HepG2 (cell line): ENCODE results near the gene PLSCR3. TPM values are rescaled to one million over a fixed set of nuclear protein-coding genes. Genes with fewer than 3 reads are reported as not detected.

ENCODE experiments used
- ARNTL ChIP-seq: sonication (generic); formaldehyde crosslinking; IDR thresholded peaks from 2 replicates; pipeline ENCODE4 v1.4.0; 2020; ENCODE audit warnings: mild to moderate bottlenecking, missing genetic modification reagents
- EEA1 ChIP-seq: sonication (generic); formaldehyde crosslinking; IDR thresholded peaks from 2 replicates; pipeline ENCODE4 v1.5.1; 2020; ENCODE audit warnings: mild to moderate bottlenecking, missing genetic modification reagents, borderline replicate concordance
- EP300 ChIP-seq, 3 experiments: sonication (generic) in 1 of 3; formaldehyde crosslinking in 1 of 3; IDR thresholded peaks; 2 replicates each; pipeline versions ENCODE4 v1.5.1 to v1.6.1; 2011 to 2020; ENCODE audit warnings: low read depth in 2 of 3, low read length in 2 of 3, borderline replicate concordance in 1 of 3, improper control_type of control experiment in 1 of 3, mild to moderate bottlenecking in 1 of 3, missing genetic modification reagents in 1 of 3, moderate library complexity in 1 of 3
- HOXA7 ChIP-seq: sonication (generic); formaldehyde crosslinking; IDR thresholded peaks from 2 replicates; pipeline ENCODE4 v1.8.1; 2022; ENCODE audit warnings: mild to moderate bottlenecking, missing genetic modification reagents, moderate library complexity
- KMT2A ChIP-seq: sonication (generic); formaldehyde crosslinking; IDR thresholded peaks from 2 replicates; pipeline ENCODE4 v1.4.0; 2020; ENCODE audit warnings: missing genetic modification reagents
- PAWR ChIP-seq: sonication (generic); formaldehyde crosslinking; IDR thresholded peaks from 2 replicates; pipeline ENCODE4 v1.4.0; 2020; ENCODE audit warnings: missing genetic modification reagents, mild to moderate bottlenecking, borderline replicate concordance
- RBM22 ChIP-seq: fragments of 200-400 bp; formaldehyde crosslinking; optimal IDR thresholded peaks from 2 replicates; pipeline ENCODE3; 2017; ENCODE audit warnings: mild to moderate bottlenecking, low read length, moderate library complexity
- SP5 ChIP-seq: IDR thresholded peaks from 2 replicates; pipeline ENCODE4 v1.6.1; 2016; ENCODE audit warnings: low read depth, borderline replicate concordance
- TAF1 ChIP-seq: sonication (generic); formaldehyde crosslinking; IDR thresholded peaks from 2 replicates; pipeline ENCODE4 v1.4.0; 2020; ENCODE audit warnings: missing genetic modification reagents
- ZFP36L2 ChIP-seq: sonication (generic); formaldehyde crosslinking; IDR thresholded peaks from 2 replicates; pipeline ENCODE4 v1.4.0; 2020; ENCODE audit warnings: missing genetic modification reagents
- ZHX2 ChIP-seq, 2 experiments: sonication (generic) in 1 of 2; formaldehyde crosslinking in 1 of 2; IDR thresholded peaks; 2 replicates each; pipeline versions ENCODE4 v1.6.1 to v1.9.0; 2014 to 2022; ENCODE audit warnings: antibody characterized with exemption in 1 of 2, borderline replicate concordance in 1 of 2, inconsistent platforms in 1 of 2, low read depth in 1 of 2, missing genetic modification reagents in 1 of 2
- ZIK1 ChIP-seq: sonication (generic); formaldehyde crosslinking; IDR thresholded peaks from 2 replicates; pipeline ENCODE4 v1.5.0; 2020; ENCODE audit warnings: mild to moderate bottlenecking, low read depth, missing genetic modification reagents, borderline replicate concordance
- ZNF160 ChIP-seq: sonication (generic); formaldehyde crosslinking; IDR thresholded peaks from 2 replicates; pipeline ENCODE4 v1.8.0; 2022; ENCODE audit warnings: mild to moderate bottlenecking, inconsistent platforms, missing genetic modification reagents
- ZNF232 ChIP-seq: sonication (generic); formaldehyde crosslinking; IDR thresholded peaks from 2 replicates; pipeline ENCODE4 v1.4.0; 2020; ENCODE audit warnings: missing genetic modification reagents, borderline replicate concordance
- ZNF547 ChIP-seq: sonication (generic); formaldehyde crosslinking; IDR thresholded peaks from 2 replicates; pipeline ENCODE4 v1.5.1; 2020; ENCODE audit warnings: mild to moderate bottlenecking, missing genetic modification reagents
- ZNF816 ChIP-seq: sonication (generic); formaldehyde crosslinking; IDR thresholded peaks from 2 replicates; pipeline ENCODE4 v1.8.0; 2022; ENCODE audit warnings: missing genetic modification reagents, mild to moderate bottlenecking, borderline replicate concordance
- ZZZ3 ChIP-seq: sonication (generic); formaldehyde crosslinking; IDR thresholded peaks from 2 replicates; pipeline ENCODE4 v1.4.0; 2020; ENCODE audit warnings: missing genetic modification reagents, mild to moderate bottlenecking, borderline replicate concordance
- polyA plus RNA-seq, 8 experiments: library from polyadenylated mRNA; depleted of rRNA in 3 of 8; stranded (reverse) in 7 of 8; unstranded in 1 of 8; fragments of >200 nt; fragmentation: Illumina TruSeq in 4 of 8; extraction: Trizol in 4 of 8; gene quantifications; 2 replicates each; pipeline versions ENCODE4 v1.2.1 to v1.2.3, GENCODE V29; 2011 to 2016; ENCODE audit warnings: low read depth in 4 of 8, missing spikeins in 1 of 8, mixed read lengths in 1 of 8; ENCODE audit not compliant: insufficient read depth in 1 of 8
- total RNA-seq, 5 experiments: library from RNA; depleted of rRNA; stranded (reverse); fragments of >200 nt; fragmentation: Illumina TruSeq; extraction: Trizol; gene quantifications; 2 replicates each; pipeline ENCODE4 v1.2.3, GENCODE V29; 2016; ENCODE audit warnings: low read depth in 1 of 5
- TF ChIP-seq, protein P1 (sequence below): sonication (generic); formaldehyde crosslinking; IDR thresholded peaks from 2 replicates; pipeline ENCODE4 v1.5.0; 2020; ENCODE audit warnings: missing genetic modification reagents
- TF ChIP-seq, protein P2 (sequence below): sonication (generic); formaldehyde crosslinking; IDR thresholded peaks from 2 replicates; pipeline ENCODE4 v1.9.0; 2021; ENCODE audit warnings: missing genetic modification reagents, borderline replicate concordance

PLSCR3 gene
- total and polyA plus RNA-seq, 2 of the 13 experiments (the other 11 are each of a cell fraction or from before 2014, with no cell fraction given): 5.6 to 6.2 TPM

- no peak for TF ChIP-seq ZHX2 (IDR thresholded peaks at IDR 0.05; ENCODE audit: low read depth)
- TF ChIP-seq ZHX2 (CRISPR knock-in tag; IDR thresholded peaks at IDR 0.05; ENCODE audit: borderline replicate concordance): peak; percentile 55; the same call in 1 of the 2 replicates
- TF ChIP-seq SP5 (CRISPR knock-in tag): peak; percentile 76
- TF ChIP-seq TAF1 (CRISPR knock-in tag): peak; percentile 50; the same call in 1 of the 2 replicates
- no peak for TF ChIP-seq ZIK1 (CRISPR knock-in tag)
- TF ChIP-seq, protein P1, sequence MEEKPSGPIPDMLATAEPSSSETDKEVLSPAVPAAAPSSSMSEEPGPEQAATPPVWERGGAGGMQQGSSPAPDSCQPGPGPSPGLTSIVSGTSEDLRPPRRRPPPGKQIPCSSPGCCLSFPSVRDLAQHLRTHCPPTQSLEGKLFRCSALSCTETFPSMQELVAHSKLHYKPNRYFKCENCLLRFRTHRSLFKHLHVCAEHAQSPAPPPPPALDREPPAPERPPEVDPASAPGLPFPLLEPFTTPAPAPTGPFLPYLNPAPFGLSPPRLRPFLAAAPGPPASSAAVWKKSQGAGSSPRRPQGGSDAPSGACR (CRISPR knock-in tag): no peak
- TF ChIP-seq PAWR (CRISPR knock-in tag): no peak
- TF ChIP-seq ARNTL (CRISPR knock-in tag): no peak
- no peak for TF ChIP-seq HOXA7 (CRISPR knock-in tag)
- TF ChIP-seq ZFP36L2 (CRISPR knock-in tag): no peak
- TF ChIP-seq EP300 (IDR thresholded peaks at IDR 0.05; ENCODE audit: low read depth in 2 of 2, low read length in 2 of 2): no peak
- TF ChIP-seq EP300 (CRISPR knock-in tag; IDR thresholded peaks at IDR 0.05; ENCODE audit: borderline replicate concordance): no peak; the same call in 1 of the 2 replicates
- peak; percentile 73; the same call in 1 of the 2 replicates for TF ChIP-seq ZNF547 (CRISPR knock-in tag)
- TF ChIP-seq ZNF160 (CRISPR knock-in tag): no peak; the same call in 1 of the 2 replicates
- no peak; the same call in 1 of the 2 replicates for TF ChIP-seq KMT2A (CRISPR knock-in tag)
- no peak; the same call in 1 of the 2 replicates for TF ChIP-seq ZNF816 (CRISPR knock-in tag)
- TF ChIP-seq ZNF232 (CRISPR knock-in tag): no peak
- TF ChIP-seq, protein P2, sequence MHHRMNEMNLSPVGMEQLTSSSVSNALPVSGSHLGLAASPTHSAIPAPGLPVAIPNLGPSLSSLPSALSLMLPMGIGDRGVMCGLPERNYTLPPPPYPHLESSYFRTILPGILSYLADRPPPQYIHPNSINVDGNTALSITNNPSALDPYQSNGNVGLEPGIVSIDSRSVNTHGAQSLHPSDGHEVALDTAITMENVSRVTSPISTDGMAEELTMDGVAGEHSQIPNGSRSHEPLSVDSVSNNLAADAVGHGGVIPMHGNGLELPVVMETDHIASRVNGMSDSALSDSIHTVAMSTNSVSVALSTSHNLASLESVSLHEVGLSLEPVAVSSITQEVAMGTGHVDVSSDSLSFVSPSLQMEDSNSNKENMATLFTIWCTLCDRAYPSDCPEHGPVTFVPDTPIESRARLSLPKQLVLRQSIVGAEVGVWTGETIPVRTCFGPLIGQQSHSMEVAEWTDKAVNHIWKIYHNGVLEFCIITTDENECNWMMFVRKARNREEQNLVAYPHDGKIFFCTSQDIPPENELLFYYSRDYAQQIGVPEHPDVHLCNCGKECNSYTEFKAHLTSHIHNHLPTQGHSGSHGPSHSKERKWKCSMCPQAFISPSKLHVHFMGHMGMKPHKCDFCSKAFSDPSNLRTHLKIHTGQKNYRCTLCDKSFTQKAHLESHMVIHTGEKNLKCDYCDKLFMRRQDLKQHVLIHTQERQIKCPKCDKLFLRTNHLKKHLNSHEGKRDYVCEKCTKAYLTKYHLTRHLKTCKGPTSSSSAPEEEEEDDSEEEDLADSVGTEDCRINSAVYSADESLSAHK (CRISPR knock-in tag): no peak
- TF ChIP-seq RBM22: no peak
- TF ChIP-seq EEA1: no peak; the same call in 1 of the 2 replicates
- TF ChIP-seq ZZZ3 (CRISPR knock-in tag): no peak
Observed at GRCh38 chr17:7394452-7395191, at the start of gene PLSCR3 (continued).
